NCI-H2171 treated with DMSO at 0.1 percent for 48 hours (cell line): ENCODE data around the gene UMODL1.

Source experiments
- DNase-seq: peaks from one replicate; lab custom pipeline; 2025; lab: John Stamatoyannopoulos, UW

Gene UMODL1

DNA sequence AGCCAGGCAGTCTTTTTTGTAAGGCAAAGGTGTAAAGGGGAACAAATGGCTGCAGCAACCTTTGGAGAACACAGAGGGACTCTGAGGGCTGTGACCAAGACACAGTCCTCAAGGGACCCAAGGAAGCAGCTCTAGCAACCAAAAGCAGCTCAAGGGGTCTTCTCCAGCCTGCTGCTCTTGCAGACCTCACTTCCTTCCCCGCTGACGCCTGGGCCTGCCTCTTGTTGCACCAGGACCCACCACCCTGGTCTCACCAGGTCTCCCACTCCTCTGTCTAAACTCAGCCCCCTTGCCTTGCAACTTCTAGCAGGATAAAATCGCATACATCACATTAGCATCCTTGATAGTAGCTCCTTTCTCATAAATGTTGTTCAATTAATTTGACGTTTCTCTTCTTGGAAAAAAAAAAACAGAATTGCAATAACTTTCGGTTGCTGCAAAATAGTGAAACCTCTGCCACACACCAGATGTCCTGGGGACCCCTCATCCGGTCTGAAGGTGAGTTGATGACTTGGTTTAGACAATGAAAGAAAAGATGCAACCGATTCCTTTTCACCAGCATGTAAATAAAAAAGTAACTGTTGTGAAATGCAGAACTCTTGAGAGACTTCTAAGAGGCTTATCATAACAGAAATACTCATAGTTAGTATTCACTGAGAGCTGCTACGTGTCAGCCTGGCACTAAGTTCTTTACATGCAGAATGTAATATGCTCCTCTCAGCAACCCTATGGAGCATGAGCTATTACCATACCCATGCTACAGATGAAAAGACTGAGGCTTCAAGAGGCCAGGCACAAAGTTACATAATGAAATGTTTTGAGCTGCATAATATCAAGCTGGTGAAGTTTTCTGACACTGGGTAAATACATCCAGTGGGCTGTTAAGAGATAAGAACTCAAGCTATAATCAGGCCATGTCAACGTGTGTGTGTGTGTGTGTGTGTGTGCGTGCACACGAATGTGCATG lies 58.5 kb downstream of the UMODL1 start:
- DNase-seq: no peak

DNA sequence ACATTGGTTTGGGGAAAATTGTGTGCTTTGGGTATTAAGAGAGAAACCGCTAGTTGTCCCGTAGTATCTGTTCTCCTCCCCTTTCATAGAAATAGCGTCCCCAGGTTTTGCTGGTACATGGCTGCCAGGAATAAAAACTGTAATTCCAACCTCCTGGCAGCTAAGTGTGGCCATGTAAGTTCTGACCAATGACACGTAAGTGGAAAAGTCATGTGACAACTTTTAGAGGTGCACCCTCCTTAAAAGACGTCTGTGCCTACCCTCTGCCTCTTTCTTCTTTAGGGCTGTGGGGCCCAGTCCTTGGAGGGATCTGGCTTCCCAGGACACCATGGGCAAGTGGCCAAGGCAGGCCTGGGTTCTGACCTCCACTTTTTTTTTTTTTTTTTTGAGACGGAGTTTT lies 59.3 kb downstream of the UMODL1 start:
- no peak for DNase-seq

DNA sequence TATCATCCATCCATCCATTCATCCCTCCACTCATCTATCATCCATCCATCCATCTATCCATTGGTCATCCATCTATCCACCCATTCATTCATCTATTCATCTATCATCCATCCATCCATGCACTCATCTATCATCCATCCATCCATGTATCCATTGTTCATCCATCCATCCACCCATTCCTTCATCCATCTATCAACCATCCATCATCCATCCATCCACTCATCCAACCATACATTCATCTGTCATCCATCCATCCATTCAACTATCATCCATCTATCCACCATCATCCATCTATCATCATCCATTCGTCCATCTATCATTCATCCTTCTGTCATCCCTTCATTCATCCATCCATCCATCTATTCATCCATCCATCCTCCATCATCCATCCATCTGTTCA lies 61.1 kb downstream of the UMODL1 start:
- DNase-seq: no peak

DNA sequence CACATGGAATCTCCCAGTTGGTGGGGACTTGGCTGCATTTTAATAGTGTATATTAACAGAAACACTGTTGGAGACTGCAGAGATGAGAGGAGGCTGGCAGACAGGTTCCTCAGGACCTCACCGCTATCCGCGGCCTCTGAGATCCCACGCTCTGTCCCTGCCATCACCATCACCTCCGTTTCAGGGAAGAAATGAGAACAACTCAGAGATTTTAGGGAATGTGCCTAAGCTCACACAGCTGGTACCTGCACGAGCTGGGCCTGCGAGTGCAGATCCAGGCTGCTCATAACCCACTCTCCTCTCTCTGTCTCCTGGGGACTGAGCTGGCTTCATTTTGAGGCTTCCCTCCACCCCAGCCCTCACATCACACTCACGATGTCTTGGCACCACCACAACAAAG lies 62.0 kb downstream of the UMODL1 start:
- DNase-seq: no peak

DNA sequence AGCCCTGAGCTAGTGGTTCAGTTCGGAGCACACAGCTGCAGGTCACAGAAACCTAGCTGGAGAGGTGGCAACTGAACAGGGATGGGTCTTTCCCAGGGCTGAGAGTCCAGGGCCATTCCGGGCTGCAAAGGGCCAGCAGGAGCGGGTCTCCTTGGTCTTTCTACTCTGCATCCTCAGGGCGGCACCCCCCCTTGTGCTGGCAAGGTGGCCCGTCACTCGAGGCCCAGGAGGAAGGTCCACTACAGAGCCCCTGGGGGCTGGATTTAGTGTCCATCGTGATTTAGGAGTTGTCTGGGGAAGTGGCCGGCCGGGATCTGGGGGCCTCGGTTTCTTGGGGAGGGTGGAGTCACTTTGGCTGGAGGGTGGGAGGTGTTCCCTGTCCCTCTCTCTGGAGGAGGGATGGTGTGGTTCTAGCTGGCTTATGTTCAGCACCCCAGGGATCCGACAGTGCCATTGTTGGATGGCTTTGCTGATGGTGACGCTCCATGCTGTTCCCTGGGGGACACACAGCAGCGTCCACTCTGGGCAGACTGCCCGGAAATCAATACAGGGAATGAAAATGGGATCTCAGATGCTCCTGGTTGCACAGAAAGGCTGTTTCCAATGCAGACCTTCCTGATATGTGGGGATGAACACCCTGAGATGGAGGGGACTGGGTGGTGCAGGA lies 64.4 kb downstream of the UMODL1 start:
- no peak for DNase-seq

DNA sequence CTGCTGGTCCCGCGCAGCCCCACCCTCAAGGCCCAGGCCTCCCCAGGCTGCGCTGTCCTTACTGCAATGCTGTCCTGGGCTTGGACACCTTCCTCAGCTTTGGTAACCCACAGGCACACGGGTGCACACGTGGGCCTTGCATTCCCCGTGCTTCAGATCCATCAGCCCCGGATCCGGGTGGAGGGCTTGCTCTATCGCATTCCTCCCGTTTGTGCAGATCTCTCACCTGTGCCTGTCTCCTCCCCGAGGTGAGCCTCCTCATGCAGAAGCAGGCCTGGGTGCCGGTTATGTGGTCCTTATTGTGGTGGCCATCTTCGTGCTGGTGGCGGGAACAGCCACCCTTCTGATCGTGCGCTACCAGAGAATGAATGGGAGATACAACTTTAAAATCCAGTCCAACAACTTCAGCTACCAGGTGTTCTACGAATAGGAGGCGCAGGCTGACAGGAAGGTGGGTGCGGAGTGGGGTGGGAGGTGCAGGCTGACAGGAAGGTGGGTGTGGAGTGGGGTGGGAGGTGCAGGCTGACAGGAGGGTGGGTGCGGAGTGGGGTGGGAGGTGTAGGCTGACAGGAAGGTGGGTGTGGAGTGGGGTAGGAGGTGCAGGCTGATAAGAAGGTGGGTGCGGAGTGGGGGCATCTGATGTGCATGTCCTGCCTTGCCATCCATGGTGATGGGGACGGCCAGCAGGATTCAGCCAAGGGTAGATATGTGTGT lies 66.2 kb downstream of the UMODL1 start:
- DNase-seq: no peak

DNA sequence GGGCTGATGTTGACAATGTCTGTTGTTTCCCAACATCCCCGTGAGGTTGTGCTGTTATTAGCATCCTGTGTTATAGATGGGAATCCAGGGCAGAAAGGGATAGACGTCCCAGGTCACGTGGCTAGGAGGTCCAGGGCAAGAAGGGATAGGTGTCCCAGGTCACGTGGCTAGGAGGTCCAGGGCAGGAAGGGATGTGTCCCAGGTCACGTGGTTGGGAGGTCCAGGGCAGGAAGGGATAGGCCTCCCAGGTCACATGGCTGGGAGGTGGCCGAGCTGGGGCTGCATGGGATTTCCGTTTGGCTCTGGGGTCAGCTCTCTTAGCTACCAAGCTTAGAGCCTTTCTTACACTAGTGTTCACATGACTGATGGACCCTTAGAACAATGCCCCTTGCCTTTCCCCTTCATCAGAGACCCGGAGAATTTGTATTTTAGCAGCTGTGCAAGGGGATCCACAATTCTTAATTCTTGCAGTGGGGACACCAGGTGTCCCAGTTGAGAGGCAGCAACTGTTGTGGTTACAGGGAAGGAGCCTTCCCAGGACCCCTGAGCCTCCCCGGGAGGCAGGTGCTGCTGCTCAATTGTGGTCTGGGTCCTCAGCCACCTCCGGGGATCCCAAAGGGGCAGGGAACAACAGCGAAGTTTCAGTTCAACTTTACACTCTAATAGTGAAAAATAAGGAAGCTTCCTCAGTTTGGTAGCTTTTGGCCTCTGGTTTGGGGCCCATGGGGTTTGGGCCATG lies 69.2 kb downstream of the UMODL1 start:
- DNase-seq: no peak

DNA sequence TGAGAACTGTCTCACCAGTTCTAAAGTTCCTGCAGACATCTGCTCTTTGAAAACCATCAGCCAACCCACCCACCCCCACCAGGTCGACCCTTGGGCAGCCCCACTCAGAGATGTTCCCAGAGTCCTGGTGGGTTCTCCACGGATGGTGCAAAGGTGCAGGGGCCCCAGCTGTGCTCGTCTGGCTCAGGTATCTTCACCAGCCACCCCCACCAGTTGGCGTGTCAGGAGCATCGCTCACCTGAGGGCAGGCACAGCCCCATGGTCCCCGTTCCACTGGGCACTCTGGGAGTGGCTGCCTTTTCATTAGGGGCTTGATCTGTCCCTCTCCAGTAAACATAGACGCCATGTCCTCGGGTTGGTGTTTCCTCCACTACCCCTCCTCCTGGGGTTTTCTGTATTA lies 70.5 kb downstream of the UMODL1 start:
- no peak for DNase-seq

DNA sequence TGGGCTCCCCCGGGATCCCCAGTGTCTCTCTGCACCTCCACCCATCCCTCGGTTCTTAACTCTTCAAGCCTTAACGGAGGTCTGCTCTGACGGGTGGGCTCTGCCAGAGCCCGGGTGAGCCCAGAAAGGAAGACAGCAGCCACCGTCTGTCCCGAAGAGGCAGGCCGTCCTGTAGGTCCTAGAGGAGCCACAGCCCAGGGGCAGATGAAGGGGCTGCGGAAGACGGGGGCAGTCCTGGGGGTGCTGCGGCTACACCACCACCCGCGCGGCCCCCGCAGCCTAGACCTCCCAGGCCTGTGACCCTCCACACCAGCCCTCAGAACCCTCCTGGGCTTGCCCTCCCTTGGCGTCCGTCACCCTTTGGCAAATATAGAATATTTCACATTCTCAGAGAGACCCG lies 71.0 kb downstream of the UMODL1 start:
- no peak for DNase-seq

DNA sequence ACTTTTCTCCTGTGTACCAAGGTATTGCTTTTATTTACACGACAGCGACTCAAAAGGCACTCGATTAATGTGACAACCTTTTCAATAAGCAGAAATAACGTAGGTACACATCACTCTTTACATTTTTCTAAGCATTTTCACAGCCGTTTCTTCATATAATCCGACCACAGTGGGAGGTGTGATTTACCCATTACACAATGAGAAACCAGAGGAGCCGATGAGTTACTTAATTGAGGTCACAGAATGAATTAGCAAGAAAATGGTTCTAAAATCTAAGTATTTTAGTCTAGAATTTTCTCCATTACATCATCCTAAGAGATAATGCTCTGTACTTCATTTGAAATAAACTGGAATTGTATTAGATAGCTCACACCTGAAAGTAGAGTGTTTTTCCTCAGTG lies 71.5 kb downstream of the UMODL1 start:
- no peak for DNase-seq

DNA sequence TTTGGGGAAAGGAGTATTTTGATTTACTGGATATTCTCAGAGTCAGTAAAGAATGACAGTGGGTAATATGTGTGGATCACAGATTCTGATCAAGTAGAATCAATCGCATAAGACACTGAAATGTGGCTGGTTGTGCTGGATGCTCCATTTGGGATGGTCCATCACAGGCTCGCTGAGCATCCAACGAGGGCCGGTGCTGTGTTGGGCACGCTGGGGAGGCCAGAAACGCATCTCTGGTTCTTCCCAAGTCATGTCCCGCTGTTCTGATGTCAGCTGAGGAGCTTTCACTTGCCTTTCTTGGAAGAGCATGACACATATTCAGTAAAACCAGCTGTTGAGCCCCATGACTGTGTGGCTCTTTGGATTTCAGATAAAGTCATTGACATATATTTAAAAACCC lies 72.0 kb downstream of the UMODL1 start:
- no peak for DNase-seq

DNA sequence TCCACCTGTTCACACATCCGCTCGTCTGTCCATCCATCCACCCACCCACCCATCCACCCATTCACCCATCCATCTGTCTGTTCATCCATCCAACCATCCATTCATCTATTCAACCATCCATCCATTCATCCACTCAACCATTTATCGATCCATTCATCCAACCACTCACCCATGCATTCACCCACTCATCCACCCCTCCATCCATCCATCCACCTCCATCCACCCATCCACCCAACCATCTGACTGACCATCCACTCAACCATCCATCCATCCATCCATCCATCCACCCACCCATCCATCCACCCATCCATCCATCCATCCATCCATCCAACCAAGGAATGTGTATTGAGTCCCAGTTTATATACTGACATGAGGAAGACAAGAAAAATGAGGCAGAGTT lies 73.1 kb downstream of the UMODL1 start:
- no peak for DNase-seq

DNA sequence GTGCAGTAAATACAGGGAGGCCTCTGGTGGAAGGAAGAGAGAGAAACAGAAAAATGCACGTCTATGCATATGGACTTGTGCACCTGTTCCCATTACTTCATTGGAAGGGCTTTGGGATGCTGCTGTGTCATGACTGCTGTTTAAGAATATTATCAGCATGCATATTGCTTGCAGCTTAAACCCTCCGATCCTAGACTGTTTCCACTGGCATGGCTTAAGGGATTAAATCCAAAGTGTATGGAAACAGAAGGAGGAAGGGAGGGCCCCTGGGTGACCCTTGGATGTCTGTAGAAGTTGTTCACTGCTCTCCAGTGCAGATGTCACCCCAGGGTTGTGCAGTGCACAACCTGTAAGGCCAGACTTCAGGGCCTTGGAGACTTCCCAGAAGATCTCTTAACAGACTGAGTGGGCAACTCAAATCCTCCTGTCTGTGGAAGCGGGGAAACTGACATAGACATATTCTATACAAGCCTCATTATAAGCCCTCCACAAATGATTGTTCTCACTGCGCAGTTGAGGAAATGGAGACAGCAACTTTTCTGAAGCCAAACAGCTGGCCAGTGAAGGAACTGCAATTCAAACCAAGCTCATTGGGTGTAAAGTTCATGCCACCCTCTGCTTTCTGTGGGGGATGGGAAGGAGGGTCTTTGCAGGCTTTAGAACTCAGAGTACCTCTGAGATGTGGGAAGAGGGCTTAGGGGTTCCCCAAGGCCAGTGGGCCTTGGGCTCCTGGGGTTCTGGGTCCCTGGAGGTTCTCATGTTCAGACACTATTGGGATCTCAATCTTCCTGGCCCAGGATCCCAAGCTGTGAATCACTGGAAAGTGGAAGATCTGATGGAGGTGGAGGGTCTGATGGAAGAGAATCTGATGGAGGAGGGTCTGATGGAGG lies 73.8 kb downstream of the UMODL1 start:
- DNase-seq: no peak

DNA sequence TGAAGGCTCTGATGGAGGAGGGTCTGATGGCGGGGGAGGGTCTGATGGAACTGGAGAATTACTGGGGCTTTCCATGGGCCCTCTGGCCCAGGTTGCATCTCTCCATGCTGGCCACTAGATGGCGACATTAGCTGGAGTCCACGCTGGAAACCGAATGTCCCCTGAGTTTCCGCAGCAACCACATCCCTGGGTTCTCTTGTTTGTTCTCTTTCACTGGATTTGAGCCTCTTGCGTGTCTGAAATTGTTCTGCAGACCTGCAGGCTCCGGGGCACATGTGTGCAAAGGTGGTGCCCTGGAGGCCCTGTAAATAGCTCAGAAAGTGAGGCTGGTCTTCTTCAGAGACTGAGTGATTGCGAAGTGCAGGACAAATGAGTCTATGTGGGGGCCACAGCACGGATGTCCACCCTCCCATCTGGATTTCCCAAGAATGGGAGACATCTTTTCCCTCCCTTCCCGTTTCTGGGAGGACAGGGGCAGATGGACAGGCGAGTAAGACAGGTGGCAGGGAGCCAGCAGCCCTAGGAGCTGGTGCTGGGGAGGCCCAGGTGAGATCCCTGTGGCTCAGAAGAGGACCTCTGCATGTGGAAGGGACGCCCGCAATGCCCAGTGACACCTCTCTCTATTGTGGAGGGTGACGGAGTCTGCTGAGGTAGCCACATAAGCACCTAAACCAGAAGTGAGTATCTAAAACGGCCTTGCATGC lies 74.6 kb downstream of the UMODL1 start:
- DNase-seq: peak; percentile 74

DNA sequence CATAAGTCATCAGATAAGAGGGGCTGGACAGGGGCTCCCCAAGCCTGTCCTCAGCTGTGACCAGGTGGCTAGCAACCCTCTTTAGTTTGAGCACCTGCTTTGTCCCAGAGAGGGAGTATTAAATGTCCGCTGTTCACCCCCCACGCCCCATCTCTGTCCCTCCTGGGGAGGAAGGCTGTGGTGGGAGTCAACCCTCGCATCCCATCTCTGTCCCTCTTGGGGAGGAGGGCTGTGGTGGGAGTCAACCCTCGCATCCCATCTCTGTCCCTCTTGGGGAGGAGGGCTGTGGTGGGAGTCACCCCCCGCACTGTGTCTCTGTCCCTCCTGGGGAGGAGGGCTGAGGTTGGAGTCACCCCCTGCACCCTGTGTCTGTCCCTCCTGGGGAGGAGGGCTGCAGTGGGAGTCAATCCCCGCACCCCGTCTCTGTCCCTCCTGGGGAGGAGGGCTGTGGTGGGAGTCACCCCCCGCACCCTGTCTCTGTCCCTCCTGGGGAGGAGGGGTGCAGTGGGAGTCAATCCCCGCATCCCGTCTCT lies 75.2 kb downstream of the UMODL1 start:
- DNase-seq: no peak

DNA sequence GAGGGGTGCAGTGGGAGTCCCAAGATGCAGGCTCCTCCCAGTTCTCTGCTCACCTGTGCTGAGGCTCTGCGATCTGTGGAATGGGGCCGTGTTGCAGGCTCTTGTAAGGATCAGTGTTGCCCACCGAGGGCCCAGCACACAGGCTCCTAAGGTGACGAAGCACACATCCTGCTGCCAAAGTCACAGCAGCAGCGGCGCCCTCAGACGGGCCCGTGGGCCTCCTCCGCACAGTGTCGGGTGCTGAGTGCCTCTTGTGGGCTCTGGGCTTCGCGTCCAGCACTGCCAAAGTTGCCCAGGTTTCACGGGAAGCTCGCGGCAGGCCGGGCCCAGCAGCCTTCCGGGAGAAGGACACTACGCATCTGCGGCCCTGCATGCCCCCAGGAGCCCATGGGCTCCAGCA lies 75.7 kb downstream of the UMODL1 start:
- no peak for DNase-seq

DNA sequence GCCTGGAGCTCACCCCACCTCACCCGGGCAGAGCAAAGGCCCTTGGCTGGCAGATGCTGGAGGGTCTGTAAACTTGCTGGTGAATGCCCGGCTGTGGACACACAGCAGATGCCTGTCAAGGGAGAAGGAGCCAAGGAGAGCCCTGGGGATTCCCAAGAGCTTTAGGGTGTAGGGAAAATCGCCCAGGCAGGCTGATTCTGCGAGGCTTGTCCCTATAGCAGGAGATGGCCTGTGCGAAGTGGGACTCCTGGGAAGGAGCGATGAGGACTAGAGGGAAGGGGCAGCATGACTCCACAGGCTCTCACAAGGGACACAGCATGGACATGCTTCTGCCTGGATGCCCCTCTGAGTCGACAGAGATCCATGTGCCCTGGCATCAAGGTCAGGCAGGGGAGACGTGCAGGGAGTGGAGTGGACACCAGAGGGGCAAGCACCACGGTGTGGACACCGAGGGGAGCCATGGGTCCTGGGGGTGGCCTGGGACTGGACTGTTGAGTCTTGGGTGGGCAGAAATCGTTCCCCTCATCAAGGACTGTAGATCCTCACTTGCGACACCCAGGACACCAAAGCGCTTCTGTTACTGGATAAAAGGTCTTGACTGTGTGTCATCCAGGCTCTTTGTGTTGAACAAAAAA lies 76.4 kb downstream of the UMODL1 start:
- DNase-seq: no peak

DNA sequence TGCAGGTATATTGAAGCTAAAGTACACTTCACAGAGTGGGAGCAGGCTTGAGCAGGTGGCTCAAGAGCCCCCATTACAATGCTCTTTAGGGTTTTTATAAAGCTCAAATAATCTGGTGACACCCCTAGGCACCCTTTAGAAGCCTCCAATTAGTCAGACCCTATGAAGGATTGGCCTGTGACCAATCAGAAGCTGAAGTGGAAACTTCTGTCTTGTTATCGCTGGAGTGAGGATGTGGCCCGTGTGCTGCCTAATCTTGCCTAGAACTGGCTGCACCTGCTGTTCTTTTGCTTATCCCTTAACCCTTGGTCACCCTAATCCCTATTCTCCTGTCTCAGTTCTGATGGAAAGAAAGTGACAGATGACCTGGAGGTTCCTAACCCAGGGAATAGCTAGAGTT lies 77.0 kb downstream of the UMODL1 start:
- no peak for DNase-seq

DNA sequence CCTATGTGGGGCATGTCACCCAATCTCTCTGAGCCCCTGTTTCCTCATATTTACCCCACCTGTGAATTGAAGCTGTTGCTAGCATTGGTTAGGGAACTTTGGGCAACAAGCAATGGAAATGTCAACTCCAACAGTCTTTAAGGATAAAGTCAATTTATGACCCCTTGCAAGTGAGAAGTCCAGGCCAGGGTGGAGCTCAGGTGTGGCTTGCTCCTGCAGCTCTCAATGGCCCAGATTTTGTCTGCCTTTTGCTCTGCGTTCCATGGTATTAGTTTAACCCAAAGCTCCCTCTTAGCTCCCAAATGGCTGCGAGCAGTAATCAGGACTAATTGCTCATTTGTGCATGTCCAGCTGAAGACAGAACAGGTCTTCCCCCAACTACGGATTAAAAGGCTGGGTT lies 77.5 kb downstream of the UMODL1 start:
- DNase-seq: no peak
